Skin of body (tissue), 1 donor: Measurements from ENCODE around the gene CCDC73. TPM values are rescaled to one million over a fixed set of nuclear protein-coding genes. Genes with fewer than 3 reads are reported as not detected.

ENCODE experiments used
- total RNA-seq: library from RNA; depleted of rRNA; stranded (reverse); fragments of >200 nt; gene quantifications from one replicate; pipeline ENCODE4 v1.2.3, GENCODE V29; 2014

The CCDC73 gene
- total RNA-seq, 1 donor from 2014 or later: under 0.01 TPM

Other genes starting within 250 kb of the CCDC73 start
- gene EIF3M, start 210.8 kb downstream of the CCDC73 start, total RNA-seq: 182 TPM
- gene PRRG4, start 35.3 kb upstream of the CCDC73 start, total RNA-seq: 11.2 TPM
- 41.3 TPM for gene QSER1, start 98.1 kb upstream of the CCDC73 start, total RNA-seq
- gene DEPDC7, start 221.2 kb upstream of the CCDC73 start, total RNA-seq: 6.0 TPM
- 15.7 TPM for gene TCP11L1, start 244.9 kb upstream of the CCDC73 start, total RNA-seq